Measurements from ENCODE around the gene SUGP2.
A peak's percentile ranks its signal among the peaks of the same experiment; 100 is the strongest.
"Not testable (repeated sequence)": the region's sequence is repeated elsewhere in the genome, so short reads cannot be mapped to it uniquely, and the experiment has no call there.

The SUGP2 gene

DNA sequence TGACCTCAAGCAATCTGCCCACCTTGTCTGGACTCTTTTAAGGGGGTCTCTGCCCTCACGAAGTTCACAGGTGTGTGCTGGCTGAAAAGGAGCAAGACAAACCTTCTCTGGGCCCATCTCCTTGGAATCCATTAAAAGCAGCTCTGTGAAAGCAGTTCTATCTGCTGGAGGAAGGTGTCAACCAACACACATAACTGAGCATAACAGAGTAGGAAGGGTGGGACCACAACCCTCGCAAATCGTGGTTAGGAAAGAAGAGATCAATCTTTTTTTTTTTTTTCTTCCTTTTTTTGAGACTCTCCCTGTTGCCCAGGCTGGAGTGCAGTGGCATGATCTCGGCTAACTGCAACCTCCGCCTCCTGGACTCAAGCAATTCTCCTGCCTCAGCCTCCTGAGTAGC is 1.4 kb downstream of the SUGP2 start:
- no peak for FAIRE-seq

DNA sequence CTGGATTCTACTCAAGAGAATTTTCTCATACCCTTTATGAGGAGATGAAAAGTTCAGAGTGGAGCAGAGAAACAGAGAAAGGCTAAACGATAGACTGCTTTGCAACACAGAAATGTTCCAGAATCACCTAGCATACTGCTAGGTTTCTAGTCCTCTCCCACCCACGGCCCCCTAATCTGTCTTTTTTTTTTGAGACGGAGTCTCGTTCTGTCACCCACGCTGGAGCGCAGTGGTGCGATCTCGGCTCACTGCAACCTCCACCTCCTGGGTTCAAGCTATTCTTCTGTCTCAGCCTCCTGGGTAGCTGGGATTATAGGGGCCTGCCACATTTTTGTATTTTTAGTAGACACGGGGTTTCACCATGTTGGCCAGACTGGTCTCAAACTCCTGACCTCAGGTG is 4.8 kb downstream of the SUGP2 start:
- FAIRE-seq: no peak

DNA sequence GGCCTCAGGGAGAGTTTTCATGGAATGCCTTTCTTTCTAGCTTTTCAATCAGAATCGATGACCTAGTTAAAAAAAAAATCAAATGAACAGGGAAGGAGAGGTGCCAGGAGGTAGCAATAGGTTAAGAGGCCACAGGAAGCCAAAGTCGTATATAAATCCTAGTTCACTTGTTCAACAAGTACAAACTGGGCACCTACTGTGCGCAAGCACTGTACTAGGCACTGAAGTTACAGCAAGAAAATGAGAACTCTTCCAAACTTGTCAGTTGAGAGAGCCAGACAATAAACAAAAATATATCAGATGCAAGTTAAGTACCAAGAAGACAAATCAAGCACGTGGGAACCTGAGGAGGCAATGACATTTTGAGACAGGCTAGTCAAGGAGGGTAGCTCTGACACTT is 6.1 kb downstream of the SUGP2 start:
- no peak for FAIRE-seq

DNA sequence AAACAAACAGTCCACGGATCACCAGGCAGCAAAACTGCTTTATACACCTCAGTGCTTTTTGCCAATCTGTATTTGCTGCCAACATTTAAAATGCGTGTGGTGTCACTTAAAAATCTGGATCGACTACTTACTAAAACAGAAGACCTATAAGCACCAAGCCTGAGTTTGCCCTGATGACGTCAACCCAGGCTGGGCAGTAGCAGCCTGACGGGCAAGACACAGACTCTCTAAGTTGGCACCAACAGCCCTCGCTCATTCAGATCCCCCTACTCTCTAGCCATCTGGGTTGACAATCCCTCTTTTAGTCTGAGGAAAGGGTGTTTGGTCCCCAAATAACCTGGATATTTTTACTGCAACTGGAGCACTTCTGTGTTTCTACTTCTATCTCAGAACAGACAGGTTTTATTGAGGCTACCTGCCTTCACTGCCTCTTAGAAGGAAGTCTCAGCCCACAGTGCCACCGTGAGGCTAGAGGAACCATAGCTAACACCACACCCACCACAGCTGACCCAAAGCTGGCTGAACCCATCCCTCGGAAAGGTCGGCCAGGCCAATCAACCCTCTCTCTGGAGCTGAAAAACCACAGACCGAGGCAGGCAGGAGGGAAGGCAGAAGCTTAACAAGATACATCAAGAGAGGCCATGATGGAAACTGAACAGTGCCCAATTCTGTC is 6.9 kb downstream of the SUGP2 start:
- no peak for FAIRE-seq

DNA sequence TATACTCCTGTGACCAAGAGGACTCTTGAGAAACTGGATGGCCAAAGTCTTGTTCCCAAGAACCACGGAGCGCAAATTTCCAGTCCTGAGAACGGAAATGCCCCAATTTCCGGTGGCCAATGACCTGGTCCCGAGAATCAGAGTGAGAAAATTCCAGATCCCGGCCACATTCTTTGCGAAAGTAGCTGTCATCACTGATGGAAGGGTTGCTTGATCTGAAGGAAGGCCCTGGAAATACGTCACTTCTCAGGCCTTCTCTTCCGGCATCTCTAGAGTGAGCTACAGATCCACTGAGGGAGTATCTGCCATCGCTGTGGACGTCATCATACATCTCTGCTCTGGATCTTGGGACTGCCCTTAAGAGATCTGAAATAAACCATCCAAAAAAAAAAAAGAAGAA is 7.5 kb downstream of the SUGP2 start:
- no peak for FAIRE-seq

DNA sequence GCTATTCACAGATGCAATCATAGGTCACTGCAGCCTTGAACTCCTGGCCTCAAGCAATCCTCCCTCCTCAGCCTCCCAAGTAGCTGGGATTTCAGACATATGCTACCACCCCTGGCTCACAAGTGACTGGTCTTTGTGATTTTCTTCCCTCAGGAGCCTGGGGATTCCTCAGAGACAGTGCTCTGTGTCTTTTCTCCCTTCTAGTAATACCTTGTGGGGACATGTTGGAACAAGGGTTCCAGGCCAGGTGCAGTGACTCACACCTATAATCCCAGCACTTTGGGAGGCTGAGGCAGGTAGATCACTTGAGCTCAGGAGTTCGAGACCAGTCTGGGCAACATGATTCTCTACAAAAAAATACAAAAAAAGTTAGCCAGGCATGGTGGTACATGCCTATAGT is 9.9 kb downstream of the SUGP2 start:
- not testable (repeated sequence) for FAIRE-seq

DNA sequence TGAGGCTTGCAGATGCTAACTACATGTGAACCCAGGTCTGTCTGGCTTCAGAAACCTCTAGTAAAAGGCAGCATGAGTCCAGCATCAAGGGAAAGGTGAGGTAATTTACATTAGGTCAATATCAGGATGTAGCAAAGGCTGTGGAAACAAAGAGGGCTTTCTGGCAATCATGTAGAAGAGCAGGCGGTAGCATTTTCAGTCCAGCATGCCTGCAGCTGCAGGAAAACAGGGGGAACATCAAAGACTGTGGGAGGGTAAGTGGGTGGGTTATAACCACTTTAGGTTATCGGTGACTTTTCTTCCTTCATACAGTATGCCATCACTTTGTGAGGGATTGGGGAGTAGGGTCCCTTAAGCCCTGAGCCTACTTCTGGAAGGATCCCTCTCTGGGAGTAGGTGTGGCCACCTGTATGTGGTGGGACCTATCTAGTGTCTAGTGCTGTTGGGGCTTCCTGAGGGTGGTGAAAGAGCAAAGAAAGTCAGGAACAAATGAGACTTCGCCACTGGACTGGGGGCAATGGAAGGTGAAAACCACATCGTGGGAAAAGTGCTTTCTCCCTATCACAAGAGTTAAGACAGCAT is 10.8 kb downstream of the SUGP2 start:
- no peak for FAIRE-seq

DNA sequence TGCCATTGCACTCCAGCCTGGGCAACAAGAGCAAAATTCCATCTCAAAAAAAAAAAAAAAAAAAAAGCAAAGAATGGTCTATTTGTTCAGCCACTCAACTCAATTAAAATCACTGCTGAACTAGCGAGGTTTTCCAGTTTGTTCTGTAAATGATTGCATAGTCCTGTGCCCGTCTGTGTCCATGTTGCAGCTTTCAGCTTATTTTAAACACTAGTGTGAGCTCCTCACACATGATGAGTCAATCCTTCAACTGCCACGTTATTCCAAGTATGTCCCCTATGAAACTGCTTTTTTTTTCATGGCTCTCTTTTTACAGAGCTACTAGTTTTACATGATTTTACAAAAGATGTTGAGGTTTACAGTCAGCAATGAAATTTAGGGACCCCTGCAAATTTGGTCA is 12.2 kb downstream of the SUGP2 start:
- FAIRE-seq: no peak

DNA sequence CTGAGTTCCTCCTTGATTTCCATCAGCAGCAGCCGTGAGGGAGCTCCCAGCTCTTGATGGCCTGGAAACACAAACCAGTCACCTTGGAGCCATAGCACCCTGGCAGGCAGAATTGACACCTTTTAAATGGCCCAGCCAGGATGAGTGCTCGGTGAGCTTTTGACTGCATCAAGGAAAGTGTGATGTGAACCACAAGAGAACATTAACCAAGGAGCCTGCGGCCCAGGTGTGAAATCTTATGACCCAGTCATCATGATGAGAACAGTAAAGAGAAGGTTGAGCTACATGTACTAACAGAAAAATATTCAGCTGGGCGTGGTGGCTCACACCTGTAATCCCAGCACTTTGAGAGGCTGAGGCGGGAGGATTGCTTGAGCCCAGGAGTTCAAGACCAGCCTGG is 22.8 kb downstream of the SUGP2 start:
- no peak for FAIRE-seq

DNA sequence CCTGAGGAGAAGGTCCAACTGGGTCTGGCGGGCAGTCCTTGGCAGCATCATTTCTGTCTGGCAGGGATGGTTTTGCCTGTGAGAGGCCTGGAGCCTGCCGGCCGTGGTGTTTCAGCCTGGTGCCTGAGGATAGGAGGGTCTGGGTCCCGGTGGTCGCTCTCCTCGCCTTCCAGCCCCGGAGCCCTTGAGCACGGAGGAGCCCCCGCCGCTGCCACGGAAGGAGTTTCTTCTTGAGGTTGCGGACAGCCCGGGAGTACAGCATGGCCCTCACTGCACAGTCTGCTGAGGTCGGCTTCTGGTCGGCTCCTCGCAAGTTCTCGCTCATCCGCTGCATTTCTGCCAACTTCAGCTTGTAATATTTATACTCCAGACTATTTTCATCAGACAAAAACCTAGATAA is 23.4 kb downstream of the SUGP2 start:
- no peak for FAIRE-seq

DNA sequence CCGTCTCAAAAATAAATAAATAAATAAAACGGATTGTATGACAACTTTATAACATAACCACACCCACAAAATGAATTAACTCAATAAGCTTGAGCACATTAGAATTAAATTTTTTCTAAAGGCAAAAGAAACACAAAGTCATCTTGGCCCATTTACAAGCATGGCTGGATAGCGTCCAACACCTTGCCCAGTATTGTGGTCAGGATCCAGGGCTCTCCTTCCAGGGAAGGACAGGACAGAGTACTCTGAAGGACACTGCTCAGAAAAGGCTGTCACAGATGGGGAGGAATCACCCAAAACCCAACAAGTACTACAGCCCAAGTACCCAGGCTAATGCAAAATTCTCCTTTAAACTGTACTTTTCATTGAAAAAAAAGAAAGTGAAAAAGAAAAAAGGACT is 27.1 kb downstream of the SUGP2 start:
- no peak for FAIRE-seq

DNA sequence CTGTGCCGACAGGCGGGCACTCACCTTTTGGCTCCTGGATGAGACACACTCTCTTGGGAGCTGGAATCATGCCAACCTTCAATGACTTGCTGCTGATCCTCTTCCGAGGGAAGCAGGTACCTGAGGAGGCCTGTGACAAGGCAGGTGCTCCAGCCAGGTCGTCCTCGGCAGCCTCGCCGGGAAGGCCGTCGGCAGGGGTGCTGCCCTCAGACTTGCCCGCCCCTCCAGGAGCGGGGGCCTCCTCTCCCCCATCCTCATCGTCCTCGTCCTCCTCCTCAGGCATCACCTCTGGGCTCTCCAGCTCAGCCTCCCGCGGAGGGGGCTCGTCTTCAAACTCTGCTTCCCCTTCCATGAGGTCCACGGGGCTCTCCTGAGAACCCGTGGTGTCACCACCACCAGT is 29.2 kb downstream of the SUGP2 start:
- no peak for FAIRE-seq

DNA sequence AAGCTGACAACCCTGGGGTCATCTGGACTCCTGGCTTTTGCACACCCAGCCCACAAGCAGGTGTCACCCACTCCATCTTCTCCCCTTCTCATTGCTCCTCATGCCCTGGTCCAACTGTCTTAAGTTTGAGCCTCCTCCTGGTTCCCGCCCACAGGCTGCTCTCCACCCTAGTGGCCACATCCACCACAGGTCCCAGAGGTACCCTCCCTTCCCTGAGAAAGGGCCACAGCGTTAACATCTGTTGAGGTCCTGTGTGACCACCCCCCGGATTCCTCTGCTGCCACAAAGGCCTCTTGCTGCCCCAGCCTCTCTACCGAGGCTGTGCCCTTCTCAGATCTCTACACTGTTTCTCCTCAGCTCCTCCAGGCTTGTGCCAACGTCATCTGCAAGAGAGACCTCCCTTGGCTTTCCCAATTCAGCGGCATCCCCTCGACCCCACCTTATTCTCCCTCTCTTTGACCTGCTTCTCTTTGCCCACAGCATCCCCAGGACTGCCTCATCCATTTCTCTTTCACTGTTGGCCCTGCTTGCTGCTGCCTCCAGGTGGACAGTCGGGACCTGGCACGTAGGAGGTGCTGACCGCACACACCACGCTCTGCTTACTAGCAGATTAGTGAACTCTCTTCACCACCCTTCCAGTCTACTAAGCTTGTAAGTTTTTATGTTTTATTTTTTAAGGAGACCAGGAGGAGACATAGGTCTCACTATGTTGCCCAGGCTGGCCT is 33.3 kb downstream of the SUGP2 start:
- no peak for FAIRE-seq

DNA sequence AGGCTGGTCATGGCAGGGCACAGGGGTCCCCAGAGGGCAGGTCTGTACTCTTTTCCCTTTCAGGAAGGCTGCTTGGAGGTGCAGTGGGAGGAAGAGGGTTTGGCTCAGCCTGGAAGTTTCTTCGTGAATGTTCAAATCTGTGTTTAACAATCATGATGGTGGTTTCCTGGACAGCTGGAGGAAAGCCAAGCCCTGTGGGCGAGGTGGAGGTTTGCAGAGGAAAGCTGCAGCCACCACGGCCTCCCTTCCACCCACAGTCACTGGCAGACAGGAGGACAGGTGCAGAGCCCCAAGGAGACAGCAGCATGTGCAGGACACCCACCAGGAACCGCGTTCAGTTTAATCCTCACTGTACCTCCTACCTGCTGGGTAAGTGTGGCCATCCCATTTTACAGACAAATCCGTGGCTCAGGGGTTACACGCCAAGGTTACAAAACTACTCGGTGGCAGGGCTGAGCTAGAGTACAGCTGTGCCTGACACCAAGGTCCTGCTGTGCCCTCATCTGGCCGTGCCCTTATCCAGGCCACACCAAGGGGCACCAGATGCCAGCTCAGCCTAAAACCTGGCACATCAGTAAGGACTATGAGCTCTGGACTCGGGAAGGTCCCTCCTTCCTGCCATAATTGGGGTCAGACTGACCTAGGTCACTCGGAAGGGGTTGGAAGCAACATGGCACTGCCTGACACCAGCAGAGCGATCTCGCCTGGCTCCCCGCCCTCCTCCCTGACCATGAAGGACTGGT is 34.1 kb downstream of the SUGP2 start:
- FAIRE-seq: no peak

DNA sequence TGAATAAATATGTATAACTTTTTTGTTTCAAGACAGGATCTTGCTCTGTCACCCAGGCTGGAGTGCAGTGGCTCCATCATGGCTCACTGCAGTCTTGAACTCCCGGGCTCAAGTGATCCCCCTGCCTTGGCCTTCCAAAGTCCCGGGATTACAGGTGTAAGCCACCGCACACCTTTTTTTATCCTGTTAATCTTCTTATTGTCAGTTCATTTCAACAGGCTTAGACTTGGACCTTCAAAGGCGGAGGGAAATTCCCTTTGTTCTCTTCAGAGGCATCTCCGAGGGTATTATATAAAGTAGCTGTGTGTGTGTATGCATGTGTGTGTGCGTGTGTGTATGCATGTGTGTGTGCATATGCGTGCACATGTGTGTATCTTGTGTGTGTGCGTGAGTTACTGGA is 35.0 kb downstream of the SUGP2 start:
- FAIRE-seq: no peak

DNA sequence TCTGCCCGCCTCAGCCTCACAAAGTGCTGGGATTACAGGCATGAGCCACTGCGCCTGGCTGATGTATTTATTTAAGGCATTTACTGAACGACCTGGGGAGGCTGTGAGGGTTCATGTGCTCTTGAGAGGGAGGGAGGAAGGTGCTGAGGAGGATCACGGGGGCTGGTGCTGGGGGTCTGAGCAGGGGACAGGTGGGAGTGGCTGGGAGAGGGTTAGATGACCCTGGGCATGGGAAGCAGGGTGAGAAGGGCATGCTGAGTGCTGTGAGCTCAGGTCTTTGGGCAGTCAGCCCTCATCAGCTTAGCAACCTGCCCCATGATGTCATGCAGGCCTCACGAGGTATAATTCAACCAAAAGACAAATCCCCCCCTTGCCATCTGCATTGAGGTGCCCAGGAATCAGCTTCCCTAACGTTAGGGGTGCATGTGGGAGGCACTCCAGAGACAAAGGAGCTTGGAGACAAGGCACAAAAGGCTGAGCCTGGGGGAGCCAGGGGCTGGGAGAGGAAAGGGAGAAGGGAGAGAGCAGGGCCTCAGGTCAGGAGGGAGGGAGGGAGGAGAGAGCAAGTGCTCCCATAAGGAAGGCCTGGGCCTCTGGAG is 36.4 kb downstream of the SUGP2 start:
- no peak for FAIRE-seq

DNA sequence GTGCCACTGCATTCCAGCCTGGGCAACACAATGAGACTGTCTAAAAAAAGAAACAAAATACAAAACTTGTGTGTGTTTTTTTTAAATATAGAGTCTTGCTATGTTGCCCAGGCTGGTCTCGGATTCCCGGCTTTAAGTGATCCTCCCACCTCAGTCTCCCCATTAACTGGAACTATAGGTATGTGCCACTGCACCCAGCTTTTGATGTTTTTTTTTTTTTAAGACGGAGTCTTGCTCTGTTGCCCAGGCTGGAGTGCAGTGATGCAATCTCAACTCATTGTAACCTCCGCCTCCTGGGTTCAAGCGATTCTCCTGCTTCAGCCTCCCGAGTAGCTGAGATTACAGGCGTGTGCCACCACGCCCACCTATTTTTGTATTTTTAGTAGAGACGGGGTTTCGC is 37.0 kb downstream of the SUGP2 start:
- no peak for FAIRE-seq

DNA sequence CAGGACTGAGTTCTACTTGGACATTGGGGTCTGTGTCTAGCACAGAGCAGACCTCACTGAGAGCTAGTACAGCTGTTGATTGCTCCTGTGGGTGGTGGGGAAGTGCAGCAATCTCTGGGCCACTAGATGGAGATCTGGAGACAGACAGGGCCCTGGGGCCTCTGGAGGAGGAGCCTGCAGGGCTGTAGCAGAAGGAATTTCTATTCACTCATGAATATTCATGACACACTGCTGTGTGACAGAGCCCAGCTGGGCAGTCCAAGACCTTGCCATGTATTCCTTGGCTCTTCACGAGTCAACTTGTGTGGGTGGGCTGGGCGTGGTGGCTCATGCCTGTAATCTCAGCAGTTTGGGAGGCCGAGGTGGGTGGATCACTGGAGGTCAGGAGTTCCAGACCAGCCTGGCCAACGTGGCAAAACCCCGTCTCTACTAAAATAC is 37.5 kb downstream of the SUGP2 start:
- FAIRE-seq: peak; percentile 21

DNA sequence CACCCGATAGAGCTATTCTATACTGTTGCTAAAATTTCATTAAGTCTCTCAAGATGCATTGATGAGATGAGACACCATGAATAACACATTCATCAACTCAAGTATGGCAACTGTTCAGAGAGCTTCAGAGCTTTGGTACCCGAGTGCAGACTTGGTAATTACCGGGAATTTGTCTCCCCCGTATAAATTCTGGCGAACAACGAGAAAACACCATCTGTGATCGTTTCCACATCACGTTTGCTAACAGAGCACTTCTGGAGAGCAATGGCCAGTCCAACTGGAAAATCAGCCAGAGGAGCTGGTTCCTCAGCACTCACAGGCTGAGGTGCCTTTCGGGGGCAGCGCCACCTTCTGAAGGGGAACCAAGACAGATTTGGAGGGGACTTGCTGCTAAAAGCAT is 40.2 kb downstream of the SUGP2 start:
- no peak for FAIRE-seq

DNA sequence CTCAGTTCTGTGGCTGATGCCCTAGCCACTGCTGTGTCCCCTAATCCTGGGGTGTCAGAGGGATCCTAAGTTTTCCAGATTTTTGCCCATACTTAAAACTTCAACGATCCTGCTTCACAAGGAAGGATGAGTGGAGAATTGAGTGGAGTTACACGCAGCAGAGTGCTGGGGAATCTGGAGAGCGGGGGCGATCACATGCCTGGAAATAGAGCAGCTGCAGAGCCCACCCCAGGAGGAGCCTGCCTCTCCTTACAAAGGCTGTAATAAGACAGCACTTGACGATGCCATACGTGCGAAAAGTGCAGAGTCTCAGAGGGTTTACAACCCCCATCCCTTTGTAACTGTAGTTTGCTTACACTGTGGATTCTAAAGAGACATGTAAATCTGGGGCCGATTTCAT is 40.6 kb downstream of the SUGP2 start:
- FAIRE-seq: no peak

DNA sequence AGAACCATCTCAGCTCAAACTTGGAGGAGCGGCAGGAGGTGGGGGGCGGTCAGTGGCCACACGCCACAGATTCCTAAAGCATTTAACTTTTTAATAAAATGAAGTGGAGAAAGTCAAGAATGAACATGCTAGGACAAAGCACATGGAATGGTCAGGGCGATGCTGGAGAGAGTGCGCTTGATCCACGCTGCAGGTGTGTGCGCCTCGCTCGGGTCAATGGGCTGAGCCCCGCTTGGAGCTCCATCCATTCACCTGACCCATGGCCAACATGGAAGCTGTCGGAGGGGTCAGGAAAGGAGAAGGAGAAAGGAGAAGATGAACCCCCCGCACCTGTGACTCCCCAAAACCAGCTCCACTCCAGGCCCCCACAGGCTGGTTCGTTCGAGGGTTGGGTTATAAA is 41.8 kb downstream of the SUGP2 start:
- FAIRE-seq: no peak

DNA sequence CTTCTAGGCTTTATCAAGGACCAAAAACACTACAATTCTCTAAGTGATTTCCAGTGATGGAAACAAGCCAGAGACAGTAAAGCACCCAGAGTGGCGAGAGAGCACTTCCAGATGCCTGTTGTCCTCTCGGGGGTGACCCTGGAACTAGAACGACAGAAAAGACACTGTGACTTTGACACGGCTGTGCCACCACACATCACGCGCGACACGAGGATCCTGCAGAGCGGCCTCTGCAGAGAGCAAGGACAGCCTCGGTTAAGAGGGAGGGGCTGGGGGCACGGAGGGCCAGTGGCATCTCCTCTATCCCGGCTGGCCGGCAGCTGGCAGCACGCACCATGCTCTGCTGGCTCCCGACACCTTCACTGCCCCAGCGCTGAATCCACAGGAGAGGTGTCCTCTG is 42.3 kb downstream of the SUGP2 start:
- no peak for FAIRE-seq

DNA sequence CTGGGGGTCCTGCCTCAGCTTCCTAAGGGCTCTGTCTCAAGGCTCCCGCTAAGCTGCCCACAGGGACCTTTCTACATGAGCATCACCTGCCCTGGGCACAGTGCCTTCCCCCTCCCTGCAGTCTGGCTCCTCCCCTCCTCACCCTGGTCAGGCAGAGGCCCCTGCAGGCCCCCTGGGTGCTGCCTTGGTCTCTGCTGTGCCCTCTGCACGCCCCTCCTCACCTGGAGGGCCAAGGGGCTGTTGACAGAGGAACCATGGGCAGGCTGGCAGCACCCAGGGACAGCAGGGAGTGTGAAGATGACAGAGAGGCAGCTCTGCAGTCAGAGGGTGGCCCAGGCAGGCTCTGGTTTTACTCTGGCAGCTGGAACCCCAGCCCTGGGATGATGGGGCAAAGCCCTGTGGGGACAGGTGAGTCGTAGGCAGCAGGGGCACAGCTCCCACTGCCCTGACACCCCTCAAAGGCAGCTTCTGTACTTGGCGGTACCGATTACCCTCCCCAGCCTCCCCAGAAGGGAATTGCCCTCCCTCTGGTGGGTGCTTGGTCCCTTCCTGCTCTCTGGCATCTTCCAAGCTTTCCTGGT is 43.1 kb downstream of the SUGP2 start:
- FAIRE-seq: no peak

Measured in A204.1 (cell line).